K562 (cell line): ENCODE results near the gene IL20RB.

Source experiments
- GABPB1 ChIP-seq: sonication (generic); formaldehyde crosslinking; IDR thresholded peaks from 2 replicates; pipeline ENCODE4 v1.8.0; 2022; ENCODE audit warnings: mild to moderate bottlenecking, missing genetic modification reagents
- RCOR1 ChIP-seq, 2 experiments: IDR thresholded peaks; 2 replicates each; pipeline ENCODE4 v1.6.1; 2012; ENCODE audit warnings: low read depth in 2 of 2, low read length in 2 of 2, borderline replicate concordance in 1 of 2, improper control_type of control experiment in 1 of 2
- ZNF239 ChIP-seq: fragments of 250-450 bp; sonication (Bioruptor Pico); IDR thresholded peaks from 2 replicates; pipeline ENCODE4 v1.4.0; 2020; ENCODE audit warnings: mild to moderate bottlenecking
- TF ChIP-seq, protein P1 (sequence below): sonication (generic); formaldehyde crosslinking; IDR thresholded peaks from 2 replicates; pipeline ENCODE4 v1.8.1; 2023; ENCODE audit warnings: mild to moderate bottlenecking, missing genetic modification reagents, moderate library complexity

DNA sequence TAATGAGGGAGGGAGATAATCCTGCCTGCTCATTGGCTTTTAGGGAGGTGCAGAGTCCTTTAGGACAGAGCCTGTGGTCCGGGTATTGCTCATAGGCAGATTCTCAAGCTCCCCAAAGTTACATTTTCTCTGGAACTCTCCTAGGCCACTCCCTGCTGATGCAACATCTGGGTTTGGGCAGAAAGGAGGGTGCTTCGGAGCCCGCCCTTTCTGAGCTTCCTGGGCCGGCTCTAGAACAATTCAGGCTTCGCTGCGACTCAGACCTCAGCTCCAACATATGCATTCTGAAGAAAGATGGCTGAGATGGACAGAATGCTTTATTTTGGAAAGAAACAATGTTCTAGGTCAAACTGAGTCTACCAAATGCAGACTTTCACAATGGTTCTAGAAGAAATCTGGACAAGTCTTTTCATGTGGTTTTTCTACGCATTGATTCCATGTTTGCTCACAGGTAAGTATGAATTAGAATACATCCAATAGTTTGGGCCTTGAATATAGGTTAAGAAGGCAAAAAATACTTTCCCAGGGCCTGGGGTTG, at the start of gene IL20RB:
- TF ChIP-seq ZNF239 (CRISPR knock-in tag), result no peak
- no peak for TF ChIP-seq GABPB1 (CRISPR knock-in tag)
- 0 out of 4 replicates have a peak, but pooled peaks of 1 of the 2 experiments have one; percentile 51 for TF ChIP-seq RCOR1 (IDR thresholded peaks at IDR 0.05; ENCODE audit: borderline replicate concordance in 1 of 2, low read depth in 2 of 2, low read length in 2 of 2)
- TF ChIP-seq, protein P1, sequence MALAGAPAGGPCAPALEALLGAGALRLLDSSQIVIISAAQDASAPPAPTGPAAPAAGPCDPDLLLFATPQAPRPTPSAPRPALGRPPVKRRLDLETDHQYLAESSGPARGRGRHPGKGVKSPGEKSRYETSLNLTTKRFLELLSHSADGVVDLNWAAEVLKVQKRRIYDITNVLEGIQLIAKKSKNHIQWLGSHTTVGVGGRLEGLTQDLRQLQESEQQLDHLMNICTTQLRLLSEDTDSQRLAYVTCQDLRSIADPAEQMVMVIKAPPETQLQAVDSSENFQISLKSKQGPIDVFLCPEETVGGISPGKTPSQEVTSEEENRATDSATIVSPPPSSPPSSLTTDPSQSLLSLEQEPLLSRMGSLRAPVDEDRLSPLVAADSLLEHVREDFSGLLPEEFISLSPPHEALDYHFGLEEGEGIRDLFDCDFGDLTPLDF, result no peak
